ENCODE results near the gene ZBTB4. TPM values are rescaled to one million over a fixed set of nuclear protein-coding genes. Genes with fewer than 3 reads are reported as not detected.

Gene ZBTB4
- total and polyA plus RNA-seq, 8 donors = 15.8 to 31.5 (median 20.1) TPM

DNA sequence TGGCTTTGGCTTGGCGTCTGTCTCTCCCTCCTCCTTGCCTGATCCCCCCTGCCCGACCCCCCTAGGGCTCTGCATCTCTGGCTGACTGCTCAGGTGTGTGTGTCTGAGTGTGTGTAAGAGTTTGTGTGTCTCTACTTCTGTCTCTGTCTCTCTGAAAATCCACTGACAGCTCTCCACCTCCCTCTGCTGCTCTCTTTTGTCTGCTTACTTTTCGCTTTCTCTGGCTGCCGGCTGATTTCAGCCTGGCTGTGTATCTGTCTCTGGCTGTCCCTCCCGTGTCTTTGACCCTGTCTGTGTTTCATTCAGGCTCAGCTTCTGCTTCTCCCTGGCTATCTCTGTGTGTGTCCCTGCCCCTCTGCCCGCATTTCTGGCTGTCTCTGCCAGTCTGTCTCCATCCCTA is 63.1 kb downstream of the ZBTB4 start:
- Histone ChIP-seq H3K27me3 (peaks cover 0 to 5% (median 0%) of the 10 kb centered on the region in 3 donors), H3K4me3 (no peak overlapping the region), H3K36me3 (peaks cover 0 to 38% (median 17%) of the 10 kb centered on the region in 4 donors), H3K27ac (no peak overlapping the region), H3K4me1 (no peaks in the 10 kb centered on the region), H3K9me3 (no peaks in the 10 kb centered on the region)
- WGBS, 5 donors = 67 to 80% (median 70%) methylated on average over 6 of the region's 6 CpGs
- no peak for DNase-seq
- TF ChIP-seq POLR2AphosphoS5 (IDR thresholded peaks at IDR 0.05) = no peak
- TF ChIP-seq, protein P1, sequence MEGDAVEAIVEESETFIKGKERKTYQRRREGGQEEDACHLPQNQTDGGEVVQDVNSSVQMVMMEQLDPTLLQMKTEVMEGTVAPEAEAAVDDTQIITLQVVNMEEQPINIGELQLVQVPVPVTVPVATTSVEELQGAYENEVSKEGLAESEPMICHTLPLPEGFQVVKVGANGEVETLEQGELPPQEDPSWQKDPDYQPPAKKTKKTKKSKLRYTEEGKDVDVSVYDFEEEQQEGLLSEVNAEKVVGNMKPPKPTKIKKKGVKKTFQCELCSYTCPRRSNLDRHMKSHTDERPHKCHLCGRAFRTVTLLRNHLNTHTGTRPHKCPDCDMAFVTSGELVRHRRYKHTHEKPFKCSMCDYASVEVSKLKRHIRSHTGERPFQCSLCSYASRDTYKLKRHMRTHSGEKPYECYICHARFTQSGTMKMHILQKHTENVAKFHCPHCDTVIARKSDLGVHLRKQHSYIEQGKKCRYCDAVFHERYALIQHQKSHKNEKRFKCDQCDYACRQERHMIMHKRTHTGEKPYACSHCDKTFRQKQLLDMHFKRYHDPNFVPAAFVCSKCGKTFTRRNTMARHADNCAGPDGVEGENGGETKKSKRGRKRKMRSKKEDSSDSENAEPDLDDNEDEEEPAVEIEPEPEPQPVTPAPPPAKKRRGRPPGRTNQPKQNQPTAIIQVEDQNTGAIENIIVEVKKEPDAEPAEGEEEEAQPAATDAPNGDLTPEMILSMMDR (IDR thresholded peaks at IDR 0.05) = no peak
- TF ChIP-seq EP300 (IDR thresholded peaks at IDR 0.05) = no peak
- no peak for TF ChIP-seq POLR2A (IDR thresholded peaks at IDR 0.05)
- intact Hi-C loops (cut with DNase I; ENCODE audit: low total_unique reads) = no loop called here

DNA sequence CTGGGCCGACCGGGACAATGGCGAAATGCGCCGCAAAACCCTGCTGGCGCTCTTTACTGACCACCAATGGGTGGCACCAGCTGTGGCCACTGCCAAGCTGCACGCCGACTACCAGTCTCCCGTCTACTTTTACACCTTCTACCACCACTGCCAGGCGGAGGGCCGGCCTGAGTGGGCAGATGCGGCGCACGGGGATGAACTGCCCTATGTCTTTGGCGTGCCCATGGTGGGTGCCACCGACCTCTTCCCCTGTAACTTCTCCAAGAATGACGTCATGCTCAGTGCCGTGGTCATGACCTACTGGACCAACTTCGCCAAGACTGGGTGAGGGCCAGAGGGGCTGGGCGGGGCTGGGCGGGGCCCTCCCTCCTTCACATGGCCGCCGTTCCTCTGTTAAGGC is 63.6 kb downstream of the ZBTB4 start:
- intact Hi-C loops (cut with DNase I; ENCODE audit: low total_unique reads) = no loop called here
- H3K4me1 ChIP-seq = no peaks in the 10 kb centered on the region
- H3K9me3 ChIP-seq = no peaks in the 10 kb centered on the region
- TF ChIP-seq, protein P1 (IDR thresholded peaks at IDR 0.05) = no peak
- TF ChIP-seq EP300 (IDR thresholded peaks at IDR 0.05) (no peak), POLR2A (IDR thresholded peaks at IDR 0.05) (no peak), POLR2AphosphoS5 (IDR thresholded peaks at IDR 0.05) (no peak)
- 78 to 89% (median 84%) methylated on average over 13 to 23 of the region's 23 CpGs for WGBS, 5 donors
- no peak overlapping the region for H3K27ac ChIP-seq
- peaks cover 0 to 5% (median 0%) of the 10 kb centered on the region in 3 donors for H3K27me3 ChIP-seq
- H3K4me3 ChIP-seq = no peak overlapping the region
- peaks cover 0 to 39% (median 17%) of the 10 kb centered on the region in 4 donors for H3K36me3 ChIP-seq
- no peak for DNase-seq

DNA sequence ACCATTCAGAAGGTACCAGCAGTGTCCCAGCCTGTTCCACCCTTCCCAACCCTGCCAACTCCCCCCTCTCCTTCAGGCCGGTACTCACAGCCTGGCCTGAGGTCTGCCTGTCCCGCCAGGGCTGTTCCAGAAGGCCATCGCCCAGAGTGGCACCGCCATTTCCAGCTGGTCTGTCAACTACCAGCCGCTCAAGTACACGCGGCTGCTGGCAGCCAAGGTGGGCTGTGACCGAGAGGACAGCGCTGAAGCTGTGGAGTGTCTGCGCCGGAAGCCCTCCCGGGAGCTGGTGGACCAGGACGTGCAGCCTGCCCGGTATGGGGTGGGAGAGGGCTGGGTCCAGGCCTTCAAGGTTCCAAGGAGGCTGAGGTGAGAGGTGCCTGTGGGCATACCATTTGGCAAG is 64.6 kb downstream of the ZBTB4 start:
- TF ChIP-seq EP300 (IDR thresholded peaks at IDR 0.05) (no peak), POLR2A (IDR thresholded peaks at IDR 0.05) (no peak)
- no peak for DNase-seq
- Histone ChIP-seq H3K27me3 (peaks cover 0 to 5% (median 0%) of the 10 kb centered on the region in 3 donors), H3K27ac (no peak overlapping the region), H3K9me3 (no peaks in the 10 kb centered on the region), H3K36me3 (peaks cover 0 to 48% (median 22%) of the 10 kb centered on the region in 4 donors), H3K4me1 (no peaks in the 10 kb centered on the region), H3K4me3 (no peak overlapping the region)
- 79 to 93% (median 86%) methylated on average over 5 to 14 of the region's 14 CpGs for WGBS, 5 donors
- intact Hi-C loops (cut with DNase I; ENCODE audit: low total_unique reads) = no loop called here

DNA sequence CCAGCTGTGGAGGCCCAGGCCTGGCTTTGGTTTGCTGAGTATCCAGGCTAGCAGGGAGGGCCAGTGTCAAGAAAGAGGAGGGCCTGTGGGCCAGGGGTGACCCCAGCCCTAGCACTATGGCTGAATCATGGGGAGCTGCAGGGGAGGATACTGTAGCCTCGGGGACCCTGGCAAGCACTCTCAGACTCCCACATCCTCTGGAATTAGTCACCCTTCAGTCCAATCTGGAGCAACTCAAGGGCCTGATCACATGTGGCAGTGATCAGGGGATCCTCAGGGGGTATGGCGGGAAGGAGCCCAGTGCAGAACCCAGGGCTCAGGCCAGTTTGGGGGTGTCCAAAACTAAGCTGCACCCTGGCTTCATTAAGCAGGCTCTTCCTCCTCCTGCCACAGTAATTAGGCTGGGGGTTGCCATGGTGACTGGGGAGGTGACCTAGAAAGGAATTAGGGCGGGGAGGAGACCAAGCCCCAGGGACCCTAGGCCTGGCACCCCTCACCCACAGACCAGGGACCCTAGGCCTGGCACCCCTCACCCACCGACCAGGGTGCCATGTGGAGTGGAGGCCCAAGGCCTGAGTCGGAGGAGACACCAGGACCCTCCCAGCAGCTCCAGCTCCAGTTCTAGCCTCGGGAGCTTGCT is 66.0 kb downstream of the ZBTB4 start:
- H3K4me3 ChIP-seq = no peak overlapping the region
- H3K4me1 ChIP-seq = peaks cover 0 to under 1% (median 0%) of the 10 kb centered on the region in 4 donors
- peaks cover 0 to 5% (median 0%) of the 10 kb centered on the region in 3 donors for H3K27me3 ChIP-seq
- H3K27ac ChIP-seq = no peak overlapping the region
- H3K36me3 ChIP-seq = peaks cover 0 to 62% (median 35%) of the 10 kb centered on the region in 4 donors
- TF ChIP-seq EP300 (IDR thresholded peaks at IDR 0.05) (no peak), POLR2AphosphoS5 (IDR thresholded peaks at IDR 0.05) (no peak)
- TF ChIP-seq, protein P1 (IDR thresholded peaks at IDR 0.05) = no peak
- 71 to 80% (median 78%) methylated on average over 6 of the region's 6 CpGs for WGBS, 5 donors
- H3K9me3 ChIP-seq = no peaks in the 10 kb centered on the region
- intact Hi-C loops (cut with DNase I; ENCODE audit: low total_unique reads) = no loop called here
- no peak for DNase-seq

DNA sequence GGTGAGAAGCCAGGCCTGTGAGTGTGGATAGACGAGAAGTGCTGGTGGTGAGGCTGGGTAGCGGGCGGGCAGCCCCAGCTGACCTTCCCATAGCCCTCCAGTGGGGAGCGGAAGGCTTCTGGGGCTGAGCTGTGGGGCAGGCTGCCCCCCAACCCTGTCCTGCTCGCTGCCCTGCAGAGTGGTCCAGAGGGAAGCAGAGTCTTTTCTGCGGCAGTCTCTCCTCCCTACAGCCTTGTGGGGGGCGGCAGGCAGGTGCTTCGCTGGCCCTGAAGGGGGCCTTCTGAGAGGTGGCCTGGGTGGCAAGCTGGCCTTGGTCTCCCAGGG is 68.0 kb downstream of the ZBTB4 start:
- peaks cover 0 to 6% (median 5%) of the 10 kb centered on the region in 4 donors for H3K4me1 ChIP-seq
- H3K27me3 ChIP-seq = no peaks in the 10 kb centered on the region
- intact Hi-C loops (cut with DNase I; ENCODE audit: low total_unique reads) = no loop called here
- no peak overlapping the region for H3K4me3 ChIP-seq
- DNase-seq = no peak
- H3K27ac ChIP-seq = no peak overlapping the region
- H3K36me3 ChIP-seq = peaks cover 0 to 43% (median 27%) of the 10 kb centered on the region in 4 donors
- 80 to 90% (median 86%) methylated on average over 2 to 8 of the region's 8 CpGs for WGBS, 5 donors
- TF ChIP-seq POLR2AphosphoS5 (IDR thresholded peaks at IDR 0.05) = no peak
- no peak for TF ChIP-seq POLR2A (IDR thresholded peaks at IDR 0.05)
- TF ChIP-seq, protein P1 (IDR thresholded peaks at IDR 0.05) = no peak
- TF ChIP-seq EP300 (IDR thresholded peaks at IDR 0.05) = no peak
- no peaks in the 10 kb centered on the region for H3K9me3 ChIP-seq

All from stomach (tissue), 9 donors.